ENCODE measurements around the gene FBXL7.

FBXL7 gene

DNA sequence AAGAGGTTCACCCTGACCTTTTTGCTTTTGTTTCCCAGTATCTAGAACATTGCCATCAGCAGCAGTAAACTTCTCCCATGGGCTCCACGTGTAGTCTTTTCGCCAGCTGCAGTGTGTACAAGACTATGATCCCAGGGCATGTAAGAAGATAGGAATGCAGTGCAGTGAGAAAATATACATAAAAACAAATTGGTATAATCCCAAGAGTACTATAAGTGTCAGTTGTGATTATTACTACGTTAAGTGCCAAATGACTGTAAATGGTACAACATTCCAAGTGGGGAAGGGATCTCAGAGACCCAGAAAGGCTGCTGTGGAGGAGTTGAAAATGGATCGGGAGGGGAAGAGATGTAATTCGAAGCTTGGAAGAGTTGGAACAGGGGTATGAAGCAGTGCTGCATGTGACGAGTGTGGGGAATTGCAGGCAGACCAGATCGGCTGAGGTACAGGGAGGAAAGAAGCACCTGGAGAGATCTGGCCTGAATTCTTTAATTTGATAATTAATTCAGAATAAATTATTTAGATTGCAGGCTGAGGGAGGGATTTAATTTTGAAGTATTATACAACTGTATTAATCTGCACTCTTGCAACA is 95.1 kb downstream of the FBXL7 start:
- Histone ChIP-seq H3K27me3 (ENCODE audit: insufficient read depth, low read length, poor library complexity, severe bottlenecking) (no peaks in the 10 kb centered on the region), H3K4me2 (ENCODE audit: low read depth, low read length, poor library complexity, severe bottlenecking) (no peak overlapping the region), H4K20me1 (ENCODE audit: insufficient read depth, low read length, poor library complexity, severe bottlenecking) (no peaks in the 10 kb centered on the region), H3K9me3 (ENCODE audit: insufficient read depth, low read depth, low read length) (no peaks in the 10 kb centered on the region), H3K4me1 (ENCODE audit: insufficient read depth, low read length, poor library complexity, severe bottlenecking) (no peaks in the 10 kb centered on the region), H3K79me2 (ENCODE audit: insufficient read depth, low read length) (no peaks in the 10 kb centered on the region), H3K9me2 (replicated peaks; ENCODE audit: low read depth, low read length) (no peaks in the 10 kb centered on the region), H3K36me3 (ENCODE audit: insufficient read depth, low read length) (no peaks in the 10 kb centered on the region), H2AFZ (ENCODE audit: low read length) (no peak overlapping the region), H3K9ac (ENCODE audit: low read depth, low read length, poor library complexity, severe bottlenecking) (no peak overlapping the region), H3F3A (ENCODE audit: low read depth) (no peaks in the 10 kb centered on the region), H3K4me3 (ENCODE audit: low read length, poor library complexity, severe bottlenecking) (no peak overlapping the region)
- TF ChIP-seq EZH2phosphoT487 (IDR thresholded peaks at IDR 0.05; ENCODE audit: borderline replicate concordance) = no peak
- TF ChIP-seq, protein P1, sequence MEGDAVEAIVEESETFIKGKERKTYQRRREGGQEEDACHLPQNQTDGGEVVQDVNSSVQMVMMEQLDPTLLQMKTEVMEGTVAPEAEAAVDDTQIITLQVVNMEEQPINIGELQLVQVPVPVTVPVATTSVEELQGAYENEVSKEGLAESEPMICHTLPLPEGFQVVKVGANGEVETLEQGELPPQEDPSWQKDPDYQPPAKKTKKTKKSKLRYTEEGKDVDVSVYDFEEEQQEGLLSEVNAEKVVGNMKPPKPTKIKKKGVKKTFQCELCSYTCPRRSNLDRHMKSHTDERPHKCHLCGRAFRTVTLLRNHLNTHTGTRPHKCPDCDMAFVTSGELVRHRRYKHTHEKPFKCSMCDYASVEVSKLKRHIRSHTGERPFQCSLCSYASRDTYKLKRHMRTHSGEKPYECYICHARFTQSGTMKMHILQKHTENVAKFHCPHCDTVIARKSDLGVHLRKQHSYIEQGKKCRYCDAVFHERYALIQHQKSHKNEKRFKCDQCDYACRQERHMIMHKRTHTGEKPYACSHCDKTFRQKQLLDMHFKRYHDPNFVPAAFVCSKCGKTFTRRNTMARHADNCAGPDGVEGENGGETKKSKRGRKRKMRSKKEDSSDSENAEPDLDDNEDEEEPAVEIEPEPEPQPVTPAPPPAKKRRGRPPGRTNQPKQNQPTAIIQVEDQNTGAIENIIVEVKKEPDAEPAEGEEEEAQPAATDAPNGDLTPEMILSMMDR (conservative IDR thresholded peaks at IDR 0.05; ENCODE audit: low read length) = no peak

DNA sequence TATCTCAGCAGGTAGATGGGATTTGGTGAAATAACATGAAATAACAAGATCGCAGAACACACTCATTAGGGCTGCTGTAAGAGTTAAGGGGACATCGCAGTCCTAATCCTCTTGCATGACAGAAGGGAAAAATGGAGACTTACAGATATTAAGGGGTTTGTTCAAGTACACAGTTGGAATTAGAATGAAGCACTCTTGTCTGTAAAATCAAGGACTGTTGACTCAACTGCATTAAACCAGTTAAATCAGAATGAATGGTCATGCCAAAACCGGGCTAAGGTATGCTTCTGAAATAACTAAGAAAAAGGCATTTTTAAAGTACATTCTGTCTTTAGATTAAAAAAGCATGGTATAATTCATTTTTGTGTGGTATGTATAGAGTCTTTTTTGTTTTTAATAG is 95.9 kb downstream of the FBXL7 start:
- TF ChIP-seq, protein P1 (conservative IDR thresholded peaks at IDR 0.05; ENCODE audit: low read length) = no peak
- no peak for TF ChIP-seq EZH2phosphoT487 (IDR thresholded peaks at IDR 0.05; ENCODE audit: borderline replicate concordance)
- H3K9me3 ChIP-seq (ENCODE audit: insufficient read depth, low read depth, low read length) = no peaks in the 10 kb centered on the region
- no peaks in the 10 kb centered on the region for H3F3A ChIP-seq (ENCODE audit: low read depth)
- H3K4me2 ChIP-seq (ENCODE audit: low read depth, low read length, poor library complexity, severe bottlenecking) = no peak overlapping the region
- no peaks in the 10 kb centered on the region for H3K9me2 ChIP-seq (replicated peaks; ENCODE audit: low read depth, low read length)
- no peak overlapping the region for H3K4me3 ChIP-seq (ENCODE audit: low read length, poor library complexity, severe bottlenecking)
- no peaks in the 10 kb centered on the region for H4K20me1 ChIP-seq (ENCODE audit: insufficient read depth, low read length, poor library complexity, severe bottlenecking)
- no peaks in the 10 kb centered on the region for H3K4me1 ChIP-seq (ENCODE audit: insufficient read depth, low read length, poor library complexity, severe bottlenecking)
- no peaks in the 10 kb centered on the region for H3K36me3 ChIP-seq (ENCODE audit: insufficient read depth, low read length)
- no peak overlapping the region for H2AFZ ChIP-seq (ENCODE audit: low read length)
- no peaks in the 10 kb centered on the region for H3K27me3 ChIP-seq (ENCODE audit: insufficient read depth, low read length, poor library complexity, severe bottlenecking)
- H3K79me2 ChIP-seq (ENCODE audit: insufficient read depth, low read length) = no peaks in the 10 kb centered on the region
- H3K9ac ChIP-seq (ENCODE audit: low read depth, low read length, poor library complexity, severe bottlenecking) = no peak overlapping the region

DNA sequence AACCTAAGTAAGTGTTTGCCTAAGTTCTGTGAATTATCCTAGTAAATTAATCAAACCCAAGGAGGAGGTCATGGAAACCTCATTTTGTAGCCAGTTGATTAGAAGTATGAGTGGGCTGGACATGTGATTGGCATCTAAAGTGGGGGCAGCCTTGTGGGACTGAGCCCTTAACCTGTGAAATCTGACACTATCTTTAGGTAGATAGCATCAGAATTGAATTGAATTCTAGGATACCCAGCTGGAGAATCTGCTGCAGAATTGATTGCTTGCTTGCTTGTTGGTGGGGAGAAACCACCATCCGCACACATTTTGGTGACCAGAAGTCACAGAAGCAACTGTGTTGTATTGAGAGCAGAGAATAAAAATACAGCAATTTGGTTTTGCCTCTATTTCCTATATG is 97.0 kb downstream of the FBXL7 start:
- Histone ChIP-seq H3K79me2 (ENCODE audit: insufficient read depth, low read length) (no peaks in the 10 kb centered on the region), H2AFZ (ENCODE audit: low read length) (no peak overlapping the region), H3K9me3 (ENCODE audit: insufficient read depth, low read depth, low read length) (no peaks in the 10 kb centered on the region), H4K20me1 (ENCODE audit: insufficient read depth, low read length, poor library complexity, severe bottlenecking) (no peaks in the 10 kb centered on the region), H3K9ac (ENCODE audit: low read depth, low read length, poor library complexity, severe bottlenecking) (no peak overlapping the region), H3F3A (ENCODE audit: low read depth) (no peaks in the 10 kb centered on the region), H3K4me3 (ENCODE audit: low read length, poor library complexity, severe bottlenecking) (no peak overlapping the region), H3K4me2 (ENCODE audit: low read depth, low read length, poor library complexity, severe bottlenecking) (no peak overlapping the region), H3K36me3 (ENCODE audit: insufficient read depth, low read length) (no peaks in the 10 kb centered on the region), H3K9me2 (replicated peaks; ENCODE audit: low read depth, low read length) (no peaks in the 10 kb centered on the region), H3K27me3 (ENCODE audit: insufficient read depth, low read length, poor library complexity, severe bottlenecking) (no peaks in the 10 kb centered on the region), H3K4me1 (ENCODE audit: insufficient read depth, low read length, poor library complexity, severe bottlenecking) (no peaks in the 10 kb centered on the region)
- TF ChIP-seq, protein P1 (conservative IDR thresholded peaks at IDR 0.05; ENCODE audit: low read length) = no peak
- no peak for TF ChIP-seq EZH2phosphoT487 (IDR thresholded peaks at IDR 0.05; ENCODE audit: borderline replicate concordance)
